ENCODE measurements around the gene NGLY1. TPM values are rescaled to one million over a fixed set of nuclear protein-coding genes. Genes with fewer than 3 reads are reported as not detected.

NGLY1 gene
- total and polyA plus RNA-seq, 7 donors: 17.9 to 28.8 (median 25.8) TPM

- no peaks in the 10 kb centered on the region for H3K27me3 ChIP-seq
- H3K36me3 ChIP-seq: peaks cover 0 to 24% (median 2%) of the 10 kb centered on the region in 4 donors
- no peaks in the 10 kb centered on the region for H3K4me1 ChIP-seq
- no peak for DNase-seq
- H3K4me3 ChIP-seq: no peak overlapping the region
- H3K9me3 ChIP-seq: no peaks in the 10 kb centered on the region
- intact Hi-C loops (cut with DNase I): no loop called here
- no peak for TF ChIP-seq EP300 (IDR thresholded peaks at IDR 0.05)
- no peak for TF ChIP-seq CTCF (IDR thresholded peaks at IDR 0.05)
- TF ChIP-seq POLR2AphosphoS5 (IDR thresholded peaks at IDR 0.05): no peak
- no peak for TF ChIP-seq POLR2A (IDR thresholded peaks at IDR 0.05)
- whole genome bisulfite sequencing, 2 donors: 74 to 93% methylated on average over 6 of the region's 6 CpGs
- H3K27ac ChIP-seq: no peak overlapping the region
These were observed 14.4 kb downstream of the NGLY1 start for GRCh38 chr3:25768851-25769250.

GRCh38 chr3:25751725-25752124 is 31.5 kb downstream of the NGLY1 start:
- peaks cover 5 to 42% (median 16%) of the 10 kb centered on the region in 4 donors for H3K36me3 ChIP-seq
- no peaks in the 10 kb centered on the region for H3K27me3 ChIP-seq
- no peaks in the 10 kb centered on the region for H3K4me1 ChIP-seq
- H3K27ac ChIP-seq: no peak overlapping the region
- TF ChIP-seq POLR2A (IDR thresholded peaks at IDR 0.05) (no peak), EP300 (IDR thresholded peaks at IDR 0.05) (no peak), CTCF (IDR thresholded peaks at IDR 0.05) (no peak), POLR2AphosphoS5 (IDR thresholded peaks at IDR 0.05) (no peak)
- DNase-seq: no peak
- H3K9me3 ChIP-seq: no peaks in the 10 kb centered on the region
- H3K4me3 ChIP-seq: no peak overlapping the region
- intact Hi-C loops (cut with DNase I): no loop called here
- 92 to 93% methylated on average over 1 of the region's 1 CpG for WGBS, 2 donors

- Histone ChIP-seq H3K36me3 (peaks cover 5 to 48% (median 16%) of the 10 kb centered on the region in 4 donors), H3K9me3 (no peaks in the 10 kb centered on the region), H3K27me3 (no peaks in the 10 kb centered on the region), H3K4me3 (no peak overlapping the region), H3K27ac (no peak overlapping the region), H3K4me1 (no peaks in the 10 kb centered on the region)
- no peak for DNase-seq
- TF ChIP-seq EP300 (IDR thresholded peaks at IDR 0.05): no peak
- no peak for TF ChIP-seq CTCF (IDR thresholded peaks at IDR 0.05)
- no peak for TF ChIP-seq POLR2AphosphoS5 (IDR thresholded peaks at IDR 0.05)
- no peak for TF ChIP-seq POLR2A (IDR thresholded peaks at IDR 0.05)
- WGBS, 2 donors: 97 to 98% methylated on average over 3 of the region's 3 CpGs
- intact Hi-C loops (cut with DNase I): no loop called here
These were observed 32.2 kb downstream of the NGLY1 start for GRCh38 chr3:25751048-25751447.

GRCh38 chr3:25749031-25749581 is 34.1 kb downstream of the NGLY1 start:
- no peak for DNase-seq
- WGBS, 2 donors: 80 to 87% methylated on average over 6 of the region's 6 CpGs
- Histone ChIP-seq H3K4me1 (no peaks in the 10 kb centered on the region), H3K27ac (no peak overlapping the region), H3K9me3 (no peaks in the 10 kb centered on the region), H3K27me3 (no peaks in the 10 kb centered on the region), H3K4me3 (no peak overlapping the region), H3K36me3 (peaks cover 5 to 50% (median 16%) of the 10 kb centered on the region in 4 donors)
- intact Hi-C loops (cut with DNase I): no loop called here
- no peak for TF ChIP-seq POLR2AphosphoS5 (IDR thresholded peaks at IDR 0.05)
- TF ChIP-seq EP300 (IDR thresholded peaks at IDR 0.05): no peak
- no peak for TF ChIP-seq POLR2A (IDR thresholded peaks at IDR 0.05)
- TF ChIP-seq CTCF (IDR thresholded peaks at IDR 0.05): no peak

GRCh38 chr3:25748189-25748588 is 35.1 kb downstream of the NGLY1 start:
- H3K27me3 ChIP-seq: no peaks in the 10 kb centered on the region
- peaks cover 5 to 50% (median 16%) of the 10 kb centered on the region in 4 donors for H3K36me3 ChIP-seq
- intact Hi-C loops (cut with DNase I): no loop called here
- no peak overlapping the region for H3K4me3 ChIP-seq
- no peaks in the 10 kb centered on the region for H3K4me1 ChIP-seq
- no peak overlapping the region for H3K27ac ChIP-seq
- TF ChIP-seq POLR2A (IDR thresholded peaks at IDR 0.05) (no peak), POLR2AphosphoS5 (IDR thresholded peaks at IDR 0.05) (no peak)
- no peaks in the 10 kb centered on the region for H3K9me3 ChIP-seq
- WGBS, 2 donors: 92 to 95% methylated on average over 3 of the region's 3 CpGs
- DNase-seq: no peak

Measured in sigmoid colon (tissue), 7 donors.